NT2/D1 (cell line): Measurements from ENCODE around the gene ABCA1.

Experiments
- SUZ12 ChIP-seq: IDR thresholded peaks from 2 replicates; pipeline ENCODE4 v1.6.1; 2011; ENCODE audit not compliant: insufficient read length, insufficient read depth; ENCODE audit errors: extremely low read depth
- YY1 ChIP-seq: IDR thresholded peaks from 2 replicates; pipeline ENCODE4 v1.6.1; 2011; ENCODE audit not compliant: insufficient read length, insufficient read depth
- ZNF274 ChIP-seq: IDR thresholded peaks from 2 replicates; pipeline ENCODE4 v1.6.1; 2011; ENCODE audit warnings: mild to moderate bottlenecking, low read depth, low read length

- TF ChIP-seq YY1 (no peak), ZNF274 (no peak), SUZ12 (no peak)
These were observed 23.5 kb upstream of the ABCA1 start for GRCh38 chr9:104951487-104951886.
